ENCODE data around the gene ARPP21.

ARPP21 gene

DNA sequence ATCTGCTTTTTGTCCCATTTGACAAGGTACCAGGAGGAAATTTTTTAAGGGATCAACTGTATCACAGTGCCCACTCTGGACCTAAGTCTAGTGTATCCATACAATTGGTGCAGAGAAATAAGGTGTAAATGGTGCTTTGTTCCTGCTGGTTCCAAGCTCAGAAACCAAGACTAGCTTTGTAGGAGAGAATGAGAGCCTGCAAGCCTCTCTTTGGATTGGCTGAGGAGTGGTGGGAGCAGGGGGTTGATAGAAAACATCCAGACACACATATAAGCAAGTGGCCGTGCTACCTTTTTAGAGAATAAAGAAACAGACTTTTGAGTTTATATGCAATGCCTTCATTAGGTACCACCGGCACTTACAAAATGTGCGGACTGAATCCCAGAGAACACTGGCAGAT, 45.8 kb downstream of the ARPP21 start:
- H3K36me3 ChIP-seq, result no peaks in the 10 kb centered on the region
- H3K4me1 ChIP-seq, result no peaks in the 10 kb centered on the region
- no peak overlapping the region for H3K4me3 ChIP-seq (ENCODE audit: low read depth, low read length)
- peaks cover under 1% of the 10 kb centered on the region; the same call in 1 of the 2 replicates for H3K27me3 ChIP-seq
- no peak for DNase-seq
- TF ChIP-seq, protein P1, sequence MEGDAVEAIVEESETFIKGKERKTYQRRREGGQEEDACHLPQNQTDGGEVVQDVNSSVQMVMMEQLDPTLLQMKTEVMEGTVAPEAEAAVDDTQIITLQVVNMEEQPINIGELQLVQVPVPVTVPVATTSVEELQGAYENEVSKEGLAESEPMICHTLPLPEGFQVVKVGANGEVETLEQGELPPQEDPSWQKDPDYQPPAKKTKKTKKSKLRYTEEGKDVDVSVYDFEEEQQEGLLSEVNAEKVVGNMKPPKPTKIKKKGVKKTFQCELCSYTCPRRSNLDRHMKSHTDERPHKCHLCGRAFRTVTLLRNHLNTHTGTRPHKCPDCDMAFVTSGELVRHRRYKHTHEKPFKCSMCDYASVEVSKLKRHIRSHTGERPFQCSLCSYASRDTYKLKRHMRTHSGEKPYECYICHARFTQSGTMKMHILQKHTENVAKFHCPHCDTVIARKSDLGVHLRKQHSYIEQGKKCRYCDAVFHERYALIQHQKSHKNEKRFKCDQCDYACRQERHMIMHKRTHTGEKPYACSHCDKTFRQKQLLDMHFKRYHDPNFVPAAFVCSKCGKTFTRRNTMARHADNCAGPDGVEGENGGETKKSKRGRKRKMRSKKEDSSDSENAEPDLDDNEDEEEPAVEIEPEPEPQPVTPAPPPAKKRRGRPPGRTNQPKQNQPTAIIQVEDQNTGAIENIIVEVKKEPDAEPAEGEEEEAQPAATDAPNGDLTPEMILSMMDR (IDR thresholded peaks at IDR 0.05; ENCODE audit: low read depth, low read length), result no peak
- no peaks in the 10 kb centered on the region for H3K9me3 ChIP-seq

DNA sequence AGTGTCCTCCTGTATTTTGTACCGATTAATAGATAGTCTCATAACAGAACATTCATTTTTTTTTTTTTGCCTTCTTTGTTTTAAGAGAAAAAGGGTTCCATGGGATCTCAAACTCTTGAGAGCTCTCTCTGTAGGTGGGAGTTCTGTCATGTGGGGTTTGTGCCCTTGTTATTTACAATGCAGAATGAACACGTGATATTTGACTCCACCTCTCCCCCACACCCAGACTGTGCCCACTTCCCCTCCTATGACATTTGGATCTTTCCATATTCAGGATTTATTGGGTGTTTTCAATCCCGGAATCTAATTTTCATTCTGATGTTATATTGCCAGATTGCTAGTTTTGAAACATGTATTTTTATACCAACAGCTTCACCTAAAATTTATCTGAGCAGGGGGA, 49.5 kb downstream of the ARPP21 start:
- H3K36me3 ChIP-seq, result no peaks in the 10 kb centered on the region
- H3K4me3 ChIP-seq (ENCODE audit: low read depth, low read length), result no peak overlapping the region
- no peaks in the 10 kb centered on the region for H3K9me3 ChIP-seq
- no peak for DNase-seq
- H3K27me3 ChIP-seq, result no peaks in the 10 kb centered on the region; the same call in 1 of the 2 replicates
- TF ChIP-seq, protein P1 (IDR thresholded peaks at IDR 0.05; ENCODE audit: low read depth, low read length), result no peak
- H3K4me1 ChIP-seq, result no peaks in the 10 kb centered on the region

DNA sequence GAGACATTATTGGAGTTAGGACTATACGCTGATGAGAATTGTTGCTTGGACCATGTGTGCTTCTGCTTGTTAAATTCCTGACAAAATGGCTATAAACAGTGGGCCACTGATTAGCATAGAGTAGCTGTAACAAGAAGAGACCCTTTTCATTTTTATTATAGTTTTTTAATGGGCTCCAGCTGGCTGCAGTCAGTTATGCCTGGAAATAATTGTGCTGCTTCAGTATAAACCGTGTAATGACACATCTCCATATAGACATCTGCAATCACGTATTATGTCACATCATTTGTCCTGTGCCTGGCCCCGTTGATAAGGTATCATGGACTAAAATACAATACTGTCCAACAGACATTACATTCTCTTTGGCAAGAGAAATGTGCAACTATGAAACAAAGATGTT, 50.9 kb downstream of the ARPP21 start:
- Histone ChIP-seq H3K36me3 (no peaks in the 10 kb centered on the region), H3K27me3 (no peaks in the 10 kb centered on the region; the same call in 1 of the 2 replicates), H3K4me3 (ENCODE audit: low read depth, low read length) (no peak overlapping the region), H3K4me1 (no peaks in the 10 kb centered on the region), H3K9me3 (no peaks in the 10 kb centered on the region)
- no peak for DNase-seq
- TF ChIP-seq, protein P1 (IDR thresholded peaks at IDR 0.05; ENCODE audit: low read depth, low read length), result no peak

DNA sequence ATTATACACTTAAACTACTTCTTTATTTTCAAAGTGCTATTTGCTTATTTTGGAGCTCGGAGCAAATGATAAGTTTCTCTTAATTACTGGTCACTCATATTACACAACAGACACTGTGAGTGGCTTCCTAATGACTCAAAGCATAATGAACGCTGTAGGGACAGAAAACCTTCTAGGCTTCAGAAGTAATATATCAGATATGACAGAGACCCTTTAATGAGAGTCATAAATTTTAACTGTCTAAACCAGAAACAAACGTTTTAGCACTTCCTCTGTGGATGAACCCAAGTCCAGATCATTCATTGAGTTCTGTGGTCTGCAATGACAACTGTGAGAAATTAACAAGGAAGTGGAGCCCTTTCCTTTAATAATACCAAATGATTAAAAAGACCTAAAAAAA, 66.6 kb downstream of the ARPP21 start:
- H3K36me3 ChIP-seq, result no peaks in the 10 kb centered on the region
- H3K27me3 ChIP-seq, result no peaks in the 10 kb centered on the region
- TF ChIP-seq, protein P1 (IDR thresholded peaks at IDR 0.05; ENCODE audit: low read depth, low read length), result no peak

DNA sequence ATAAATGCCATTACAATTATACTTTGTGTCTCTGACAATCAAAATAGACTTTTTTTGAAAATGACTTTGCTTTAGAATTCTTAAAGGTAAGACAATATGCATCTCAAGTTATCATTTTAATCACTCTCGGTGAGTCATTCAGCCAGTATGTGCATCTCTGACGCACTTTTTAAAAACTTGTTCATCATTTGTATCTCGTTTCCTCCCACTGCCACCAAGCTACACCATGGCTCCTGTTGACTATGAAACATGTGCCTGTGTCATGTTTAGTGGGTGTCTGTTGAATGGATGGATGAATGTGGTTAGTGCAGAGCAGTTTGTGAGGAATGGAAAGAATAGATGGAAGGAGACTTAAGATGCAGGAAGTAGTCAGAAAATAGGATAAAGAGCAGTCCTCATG, 68.6 kb downstream of the ARPP21 start:
- TF ChIP-seq, protein P1 (IDR thresholded peaks at IDR 0.05; ENCODE audit: low read depth, low read length), result no peak
- Histone ChIP-seq H3K4me3 (ENCODE audit: low read depth, low read length) (no peak overlapping the region), H3K4me1 (no peaks in the 10 kb centered on the region), H3K36me3 (no peaks in the 10 kb centered on the region), H3K9me3 (no peaks in the 10 kb centered on the region), H3K27me3 (no peaks in the 10 kb centered on the region)
- DNase-seq, result no peak

More for the DNA sequence above, 66.6 kb downstream of the ARPP21 start:
- Histone ChIP-seq H3K4me1 (no peaks in the 10 kb centered on the region), H3K4me3 (ENCODE audit: low read depth, low read length) (no peak overlapping the region), H3K9me3 (no peaks in the 10 kb centered on the region)
- DNase-seq, result no peak

DNA sequence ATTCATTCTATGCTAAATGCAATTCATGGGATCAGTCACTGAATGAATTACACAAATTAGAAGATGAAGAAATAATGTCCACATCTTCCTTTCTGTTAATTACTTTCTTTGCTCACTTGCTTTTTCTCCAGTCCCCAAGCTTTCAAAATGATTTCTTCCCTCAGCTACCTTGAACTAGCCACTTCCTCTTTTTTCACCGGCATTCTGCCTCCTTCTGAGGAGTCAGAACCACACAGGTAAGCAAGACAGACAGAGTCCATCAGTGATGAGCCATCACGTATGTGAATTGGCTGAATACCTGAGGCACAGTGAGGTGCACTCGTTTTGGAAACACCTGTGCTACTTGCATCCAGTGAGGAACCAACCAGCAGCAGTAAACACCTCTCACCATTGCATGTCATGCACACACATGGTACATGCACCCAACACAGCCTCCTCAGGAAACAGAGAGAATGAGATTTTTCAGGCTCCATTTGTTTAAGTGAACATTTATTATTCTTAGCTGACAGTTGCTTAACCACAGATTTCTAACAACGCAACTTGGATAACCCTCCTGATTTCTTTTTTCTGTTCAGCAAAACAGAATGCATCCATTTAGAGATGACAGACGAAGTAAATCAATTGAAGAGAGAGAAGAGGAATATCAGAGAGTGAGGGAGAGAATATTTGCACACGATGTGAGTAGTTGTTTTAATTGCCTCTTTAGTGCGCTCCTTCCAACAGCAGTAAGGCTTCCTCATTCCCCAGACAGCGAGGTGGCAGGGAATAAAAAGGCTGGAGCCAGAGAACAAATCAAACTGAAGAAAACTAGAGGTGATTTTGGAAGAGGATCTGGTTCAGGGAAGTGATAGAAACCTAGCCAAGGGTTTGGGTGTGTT, 69.3 kb downstream of the ARPP21 start:
- Histone ChIP-seq H3K27me3 (no peaks in the 10 kb centered on the region), H3K9me3 (no peaks in the 10 kb centered on the region), H3K36me3 (no peaks in the 10 kb centered on the region), H3K4me1 (no peaks in the 10 kb centered on the region), H3K4me3 (ENCODE audit: low read depth, low read length) (no peak overlapping the region)
- DNase-seq, result no peak
- TF ChIP-seq, protein P1 (IDR thresholded peaks at IDR 0.05; ENCODE audit: low read depth, low read length), result no peak
